Fibroblast of gingiva (primary cell): Measurements from ENCODE around the gene NDUFB10.
A peak's percentile ranks its signal among the peaks of the same experiment; 100 is the strongest.
"Not testable (repeated sequence)": the region's sequence is repeated elsewhere in the genome, so short reads cannot be mapped to it uniquely, and the experiment has no call there.

Experiments
- DNase-seq: peaks from one replicate; pipeline ENCODE4 v3.0.0-alpha.2; 2011; ENCODE audit warnings: low read depth

NDUFB10 gene

GRCh38 chr16:1924095-1924494 is 35.2 kb upstream of the NDUFB10 start:
- DNase-seq: no peak

- DNase-seq: no peak
Observed at GRCh38 chr16:1926271-1926670, 33.1 kb upstream of the NDUFB10 start.

- no peak for DNase-seq
Observed at GRCh38 chr16:1929105-1929504, 30.2 kb upstream of the NDUFB10 start.

- peak; percentile 75 for DNase-seq
Observed at GRCh38 chr16:1929578-1930337, 29.6 kb upstream of the NDUFB10 start.

- no peak for DNase-seq
Observed at GRCh38 chr16:1930338-1930720, 29.0 kb upstream of the NDUFB10 start.

- no peak for DNase-seq
Observed at GRCh38 chr16:1932050-1933028, 27.0 kb upstream of the NDUFB10 start.

GRCh38 chr16:1933097-1933661 is 26.2 kb upstream of the NDUFB10 start:
- no peak for DNase-seq

- DNase-seq: no peak
Observed at GRCh38 chr16:1936945-1937479, 22.3 kb upstream of the NDUFB10 start.

- no peak for DNase-seq
Observed at GRCh38 chr16:1938316-1938715, 21.0 kb upstream of the NDUFB10 start.

GRCh38 chr16:1938910-1939309 is 20.4 kb upstream of the NDUFB10 start:
- no peak for DNase-seq

- DNase-seq: not testable (repeated sequence)
Observed at GRCh38 chr16:1939833-1940232, 19.5 kb upstream of the NDUFB10 start.

GRCh38 chr16:1940273-1941161 is 18.8 kb upstream of the NDUFB10 start:
- DNase-seq: no peak

GRCh38 chr16:1941162-1942046 is 17.9 kb upstream of the NDUFB10 start:
- no peak for DNase-seq

GRCh38 chr16:1942047-1942809 is 17.1 kb upstream of the NDUFB10 start:
- DNase-seq: no peak

- peak; percentile 97 for DNase-seq
Observed at GRCh38 chr16:1942810-1943726, 16.3 kb upstream of the NDUFB10 start, which contains the start of gene MSRB1. TSS of gene MSRB1 (minus strand) at chr16:1943199. CDS start at chr16:1943156, 43 bp downstream.

GRCh38 chr16:1944612-1945199 is 14.6 kb upstream of the NDUFB10 start:
- no peak for DNase-seq

- DNase-seq: no peak
Observed at GRCh38 chr16:1945559-1946391, 13.6 kb upstream of the NDUFB10 start.
